ENCODE results near the gene ARL15.
"Not testable (repeated sequence)": the region's sequence is repeated elsewhere in the genome, so short reads cannot be mapped to it uniquely, and the experiment has no call there.

ARL15 gene

DNA sequence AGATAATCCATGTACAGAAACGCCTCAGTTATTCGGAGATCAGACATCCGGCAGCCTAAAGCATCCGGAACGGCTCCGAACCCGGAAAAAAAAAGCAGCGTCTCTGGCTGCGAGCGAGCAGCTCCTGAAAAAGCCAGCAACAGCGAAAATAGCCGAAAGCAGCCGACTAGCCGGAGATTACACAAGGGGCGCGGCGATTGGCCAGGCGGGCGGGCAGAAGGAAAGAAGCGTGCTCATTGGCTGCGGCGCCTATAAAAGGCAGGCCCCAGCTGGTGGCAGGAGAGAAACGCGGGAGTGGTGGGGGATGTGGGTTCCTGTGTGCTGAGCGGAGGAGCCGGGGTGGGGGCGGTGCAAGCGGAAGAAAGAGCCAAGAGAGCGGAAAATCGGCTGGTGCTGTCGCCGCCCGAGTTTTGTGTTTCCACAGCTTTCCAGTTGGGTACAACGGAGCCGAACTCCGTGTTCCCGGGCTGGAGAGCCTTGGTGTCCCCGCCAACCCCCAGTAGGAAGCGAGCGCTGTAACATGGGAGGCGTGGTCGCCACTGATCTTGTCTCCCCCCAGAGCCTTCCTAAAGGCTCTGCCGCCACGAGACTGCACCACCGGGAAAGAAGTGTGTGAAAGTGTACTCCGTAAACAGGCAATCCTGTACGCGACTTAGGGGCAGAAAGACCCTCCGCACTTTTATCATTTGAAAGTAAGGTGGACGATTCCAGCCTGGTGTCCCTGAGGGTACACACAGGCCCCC is at the start of gene ARL15:
TSS of gene ARL15 (minus strand) at position 141 of the 743 bp plus-strand sequence.
- DNase-seq, result peak; percentile 96

DNA sequence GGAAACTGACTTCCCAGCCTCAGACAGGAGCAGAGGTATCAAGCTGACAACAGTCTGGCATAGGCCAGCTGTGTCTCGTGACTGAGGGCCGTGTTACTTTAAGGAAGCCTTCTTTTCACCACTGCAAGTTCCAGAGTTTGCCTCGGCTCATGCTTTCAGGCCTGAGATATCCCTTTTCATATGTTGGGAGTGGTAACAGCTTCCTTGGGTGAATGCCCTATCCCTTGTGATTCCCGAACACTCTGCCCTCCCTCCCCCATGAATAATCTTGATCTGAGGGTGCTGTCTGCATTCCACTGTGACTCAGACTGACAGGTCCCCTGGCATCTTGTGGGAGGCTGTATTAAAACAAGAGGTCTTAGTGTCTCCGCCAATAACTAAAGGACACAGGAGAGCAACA is 49.7 kb upstream of the ARL15 start:
- DNase-seq, result no peak

DNA sequence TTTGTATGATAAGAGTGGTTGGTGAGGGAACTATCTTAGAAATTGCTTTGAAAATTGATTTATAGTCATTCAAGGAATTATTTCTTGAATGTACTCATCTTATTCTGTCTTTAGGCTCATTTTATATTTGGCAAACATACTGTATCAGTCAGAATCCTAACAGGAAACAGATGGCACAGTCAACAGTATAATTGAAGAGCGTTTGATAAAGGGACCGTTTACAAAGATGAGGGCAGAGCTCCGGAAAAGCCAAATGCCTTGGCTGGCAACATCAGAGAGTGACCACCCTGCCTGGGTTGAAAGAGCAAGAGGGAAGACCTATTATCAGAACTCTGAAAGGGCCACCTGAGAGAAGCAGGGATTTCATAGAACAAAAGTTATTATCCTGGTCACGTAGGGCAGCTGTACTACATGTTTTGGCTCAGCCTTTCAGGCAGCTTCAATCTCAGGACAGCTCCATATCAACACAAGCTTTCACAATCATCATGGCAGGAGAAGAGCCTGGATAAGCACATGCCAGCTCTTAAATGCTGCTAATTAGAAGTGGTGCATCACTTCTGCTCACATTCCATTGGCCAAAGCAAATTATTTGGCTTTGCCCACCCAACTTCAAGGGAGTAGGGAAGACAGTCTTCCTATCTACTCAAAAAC is 47.2 kb upstream of the ARL15 start:
- no peak for DNase-seq

DNA sequence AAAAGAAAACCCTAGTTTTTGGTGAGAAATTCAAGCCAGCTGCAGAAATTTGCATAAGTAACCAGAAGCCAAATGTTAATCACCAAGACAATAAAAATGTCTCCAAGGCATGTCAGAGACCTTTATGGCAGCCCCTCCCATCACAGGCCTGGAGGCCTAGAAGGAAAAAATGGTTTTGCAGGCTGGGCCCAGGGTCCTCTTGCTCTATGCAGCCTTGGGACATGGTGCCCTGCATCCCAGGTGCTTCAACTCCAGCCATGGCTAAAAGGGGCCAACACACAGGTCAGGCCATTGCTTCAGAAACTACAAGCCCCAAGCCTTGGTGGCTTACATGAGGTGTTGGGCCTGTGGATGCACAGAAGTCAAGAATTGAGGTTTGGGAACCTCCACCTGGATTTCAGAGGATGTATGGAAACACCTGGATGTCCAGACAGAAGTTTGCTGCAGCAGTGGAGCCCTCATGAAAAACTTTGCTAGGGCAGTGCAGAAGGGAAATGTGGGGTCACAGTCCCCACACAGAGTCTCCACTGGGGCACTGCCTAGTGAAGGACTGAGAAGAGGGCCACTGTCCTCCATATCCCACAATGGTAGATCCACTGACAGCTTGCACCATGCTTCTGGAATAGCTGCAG is 43.7 kb upstream of the ARL15 start:
- DNase-seq, result not testable (repeated sequence)

DNA sequence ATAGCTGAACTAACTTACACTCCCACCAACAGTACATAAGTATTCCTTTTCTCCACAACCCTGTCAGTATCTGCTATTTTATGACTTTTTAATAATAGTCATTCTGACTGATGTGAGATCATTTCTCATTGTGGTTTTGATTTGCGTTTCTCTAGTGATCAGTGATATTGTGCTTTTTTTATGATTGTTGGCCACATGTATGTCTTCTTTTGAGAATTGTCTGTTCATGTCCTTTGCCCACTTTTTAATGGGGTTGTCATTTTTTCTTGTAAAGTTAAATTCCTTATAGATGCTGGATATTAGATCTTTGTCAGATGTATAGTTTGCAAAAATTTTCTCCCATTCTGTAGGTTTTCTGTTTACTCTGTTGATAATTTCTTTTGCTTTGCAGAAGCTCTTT is 42.2 kb upstream of the ARL15 start:
- DNase-seq, result not testable (repeated sequence)

DNA sequence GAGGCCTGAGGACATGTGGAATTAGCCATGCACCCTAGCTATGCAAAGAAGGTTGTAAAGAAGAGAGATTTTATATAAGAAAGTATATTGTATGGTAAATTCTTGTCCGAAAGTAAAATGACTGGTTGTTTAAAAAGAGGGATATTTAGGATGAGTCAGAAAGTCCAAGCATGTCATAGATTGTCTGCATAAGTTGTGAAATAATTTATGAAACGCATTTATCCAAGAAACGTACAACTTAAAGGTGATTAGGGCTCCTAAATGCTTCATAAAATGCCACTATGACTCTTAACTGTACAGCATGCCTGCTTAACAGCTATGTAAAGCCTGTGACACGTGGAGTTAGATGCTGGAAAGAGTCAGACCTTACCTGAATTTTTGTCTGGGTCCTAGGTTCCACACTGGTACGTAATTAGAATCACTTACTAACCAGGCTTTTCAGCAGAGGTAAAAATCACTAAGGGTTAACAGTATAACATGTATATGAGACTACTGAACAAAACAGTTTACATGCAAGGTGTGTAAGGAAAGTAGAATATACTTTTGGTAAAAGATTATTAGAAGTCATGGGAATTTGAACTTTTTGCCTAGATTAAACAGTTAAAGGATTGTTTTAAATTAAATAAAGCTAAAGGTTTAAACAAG is 37.0 kb upstream of the ARL15 start:
- DNase-seq, result no peak

DNA sequence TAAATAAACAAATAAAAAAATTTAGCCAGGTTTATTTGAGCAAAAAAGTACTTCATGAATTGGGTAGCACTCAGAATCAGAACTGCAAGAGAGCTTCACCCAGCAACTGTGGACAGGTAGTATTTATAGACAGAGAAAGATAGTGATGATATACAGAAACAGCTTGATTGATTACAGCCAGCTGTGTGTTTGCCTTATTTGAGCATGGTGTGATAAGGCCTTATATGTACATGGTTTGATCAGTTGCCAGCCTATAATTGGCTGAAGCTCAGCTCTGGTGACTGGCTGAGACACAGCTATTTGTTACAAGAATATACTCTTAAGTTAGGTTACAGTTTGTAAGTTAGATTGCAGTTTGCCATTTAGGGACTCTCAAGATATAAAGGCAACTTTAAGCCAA is 34.3 kb upstream of the ARL15 start:
- DNase-seq, result no peak

DNA sequence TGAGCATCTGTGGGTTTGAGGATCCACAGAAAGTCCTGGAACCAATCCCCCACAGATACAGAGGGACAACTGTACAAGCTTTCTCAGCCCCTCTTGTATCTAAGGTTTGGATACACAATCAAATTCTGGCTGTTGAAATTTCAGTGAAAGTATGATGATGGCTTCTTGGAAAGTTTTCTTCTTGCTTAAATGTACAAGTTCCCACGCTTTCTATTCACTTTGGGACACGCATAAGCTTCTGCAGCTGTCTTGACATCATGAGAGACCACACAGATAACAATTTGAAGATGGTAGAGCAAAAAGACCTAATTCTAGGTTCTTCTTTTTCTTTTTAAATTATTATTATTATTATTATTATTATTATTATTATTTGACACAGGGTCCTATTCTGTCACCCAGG is 31.6 kb upstream of the ARL15 start:
- DNase-seq, result no peak

DNA sequence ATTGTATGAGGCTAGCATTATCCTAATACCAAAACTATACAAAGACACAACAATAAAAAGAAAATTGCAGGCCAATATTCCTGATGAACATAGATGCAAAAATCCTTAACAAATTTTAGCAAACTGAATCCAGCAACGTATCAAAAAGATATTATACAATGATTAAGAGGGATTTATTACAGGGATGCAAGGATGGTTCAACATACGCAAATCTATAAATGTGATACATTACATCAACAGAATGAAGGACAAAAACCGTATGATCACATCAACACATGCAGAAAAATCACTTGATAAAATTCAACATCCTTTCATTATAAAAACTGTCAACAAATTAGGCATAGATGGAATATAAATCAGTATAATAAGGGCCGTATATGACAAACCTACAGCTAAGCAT is 27.1 kb upstream of the ARL15 start:
- DNase-seq, result no peak

DNA sequence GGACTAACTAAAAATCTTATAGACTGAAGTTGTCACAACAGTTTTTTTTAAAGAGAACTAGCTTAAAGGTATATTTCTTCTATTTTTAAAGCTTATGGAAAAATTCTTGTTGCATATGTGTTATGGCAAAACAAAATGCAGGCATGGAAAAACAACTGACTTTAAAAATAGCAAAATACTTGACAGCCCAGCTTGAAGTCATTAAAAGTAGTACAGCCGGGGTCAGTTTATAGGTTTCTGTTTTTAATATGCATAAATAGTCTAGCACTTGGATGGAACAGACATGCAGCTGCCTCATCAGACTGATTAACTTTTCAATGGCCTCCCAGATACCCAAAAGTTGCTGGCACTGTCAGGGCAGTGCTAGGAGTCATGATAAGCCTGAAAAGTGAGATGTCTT is 22.3 kb upstream of the ARL15 start:
- no peak for DNase-seq

DNA sequence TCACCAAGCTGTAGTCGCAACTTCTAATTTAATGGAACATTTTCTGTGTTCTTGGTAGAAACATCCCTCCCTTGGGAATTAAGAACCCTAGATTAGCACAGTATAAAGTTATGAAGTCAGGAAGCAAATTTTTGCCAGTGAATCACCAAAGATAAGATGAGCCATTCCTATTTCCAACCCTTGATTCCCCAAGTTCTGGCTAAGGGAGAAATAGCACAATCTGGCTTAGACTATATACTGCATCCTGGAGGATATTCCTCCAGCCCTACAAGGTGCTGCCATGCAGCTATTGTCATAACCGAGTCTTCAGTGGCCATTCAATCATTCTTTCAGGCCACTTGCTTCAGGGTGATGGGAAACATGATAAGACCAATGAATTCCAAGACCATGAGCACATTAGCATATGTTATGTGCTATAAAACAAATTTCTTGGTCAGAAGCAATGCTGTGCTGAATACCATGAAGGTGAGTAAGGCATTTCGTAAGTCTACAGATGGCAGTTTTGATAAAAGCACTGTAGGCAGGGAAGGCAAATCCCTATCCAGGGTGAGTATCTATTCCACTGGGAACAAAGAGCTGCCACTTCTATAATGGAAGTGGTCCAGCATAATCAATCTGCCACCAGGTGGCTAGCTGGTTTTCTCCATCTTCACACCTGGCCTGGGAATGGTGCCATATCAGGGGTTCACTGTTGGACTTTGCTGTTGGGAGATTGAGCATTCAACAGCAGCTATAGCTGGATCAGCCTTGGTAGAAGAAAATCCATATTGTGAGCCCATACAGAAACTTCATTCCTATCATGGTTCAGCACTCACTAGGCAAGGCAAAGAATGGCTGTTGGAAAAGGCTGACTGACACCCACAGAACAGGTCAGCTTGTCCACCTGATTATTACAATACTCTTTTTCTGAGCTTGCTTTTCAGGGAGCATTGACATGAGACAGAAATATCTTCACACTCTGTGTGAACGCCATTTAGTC is 19.6 kb upstream of the ARL15 start:
- DNase-seq, result no peak

DNA sequence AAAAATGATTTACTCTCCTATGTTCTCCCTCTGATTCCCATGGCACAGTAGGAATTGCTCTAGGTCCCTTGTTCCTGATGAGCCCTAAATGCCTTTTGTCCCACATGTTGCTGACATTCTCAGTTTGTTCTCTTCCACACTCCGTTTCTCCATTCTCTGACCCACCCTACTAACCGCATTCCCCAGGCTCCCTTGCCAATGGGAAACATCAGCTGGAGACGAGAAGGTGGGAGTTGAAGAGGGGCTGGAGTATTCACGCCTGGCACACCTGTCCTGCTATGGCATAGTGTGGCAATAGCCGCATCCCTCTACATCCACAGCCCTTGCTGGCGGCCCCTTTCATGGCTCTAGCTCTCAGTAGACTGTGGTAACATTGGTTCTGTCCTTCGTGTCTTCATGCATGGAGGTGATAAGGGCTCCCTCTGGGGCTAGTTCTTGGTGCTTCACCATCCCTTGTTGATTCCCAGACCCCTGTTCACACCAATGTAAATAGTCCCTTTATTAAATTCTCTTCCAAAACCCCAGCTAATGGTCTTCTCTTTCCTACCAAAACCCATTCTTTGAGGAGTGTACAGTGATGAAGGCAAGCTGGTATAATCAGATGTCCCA is 16.4 kb upstream of the ARL15 start:
- no peak for DNase-seq

DNA sequence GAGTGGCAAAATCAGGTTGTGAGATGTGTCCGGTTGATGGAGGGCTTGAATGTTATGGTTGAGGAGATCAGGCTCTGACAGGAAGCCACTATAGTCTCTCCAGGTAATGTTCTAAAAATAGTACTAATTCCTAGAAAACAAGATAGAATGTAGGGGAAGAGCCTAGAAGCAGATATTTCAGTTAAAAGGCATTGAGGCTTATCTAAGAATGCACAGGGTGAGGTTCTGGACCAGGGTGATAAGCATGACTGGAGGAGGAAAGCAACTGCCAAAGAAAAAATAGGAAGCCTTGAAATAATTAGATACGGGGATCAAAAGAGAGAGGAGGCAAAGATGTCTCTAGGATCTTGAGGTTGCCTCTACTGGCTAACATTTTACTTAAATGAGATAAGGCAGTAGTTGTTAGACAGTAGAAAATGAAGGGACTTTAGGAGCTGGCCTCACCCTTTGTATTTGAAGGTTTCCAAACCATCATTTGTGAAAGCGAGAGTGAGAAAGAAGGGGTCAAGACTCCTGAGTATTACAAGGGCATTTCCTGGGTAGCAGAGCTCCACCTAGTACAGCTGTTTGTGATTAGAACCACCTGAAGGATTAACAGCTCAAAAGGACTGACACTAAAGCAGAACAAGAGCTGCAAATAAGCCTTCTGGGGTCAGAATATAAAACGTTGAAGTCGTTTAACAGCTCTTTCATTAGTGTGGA is 15.4 kb upstream of the ARL15 start:
- DNase-seq, result no peak

DNA sequence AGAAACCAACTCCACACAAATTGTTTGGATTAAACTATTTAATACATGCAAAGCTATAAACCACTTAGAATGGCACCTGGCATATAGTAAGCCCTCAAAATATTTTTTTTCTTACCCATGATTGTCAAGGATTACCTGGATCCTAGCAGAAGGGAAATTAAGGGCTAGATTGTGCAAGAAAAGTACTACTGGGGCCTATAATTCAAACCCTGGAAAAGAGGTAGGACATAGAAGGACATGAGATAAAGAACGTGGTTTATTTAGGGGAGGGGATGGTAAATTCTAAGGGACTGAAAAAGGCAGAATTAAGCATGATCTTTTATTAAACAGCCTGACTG is 14.9 kb upstream of the ARL15 start:
- DNase-seq, result no peak

DNA sequence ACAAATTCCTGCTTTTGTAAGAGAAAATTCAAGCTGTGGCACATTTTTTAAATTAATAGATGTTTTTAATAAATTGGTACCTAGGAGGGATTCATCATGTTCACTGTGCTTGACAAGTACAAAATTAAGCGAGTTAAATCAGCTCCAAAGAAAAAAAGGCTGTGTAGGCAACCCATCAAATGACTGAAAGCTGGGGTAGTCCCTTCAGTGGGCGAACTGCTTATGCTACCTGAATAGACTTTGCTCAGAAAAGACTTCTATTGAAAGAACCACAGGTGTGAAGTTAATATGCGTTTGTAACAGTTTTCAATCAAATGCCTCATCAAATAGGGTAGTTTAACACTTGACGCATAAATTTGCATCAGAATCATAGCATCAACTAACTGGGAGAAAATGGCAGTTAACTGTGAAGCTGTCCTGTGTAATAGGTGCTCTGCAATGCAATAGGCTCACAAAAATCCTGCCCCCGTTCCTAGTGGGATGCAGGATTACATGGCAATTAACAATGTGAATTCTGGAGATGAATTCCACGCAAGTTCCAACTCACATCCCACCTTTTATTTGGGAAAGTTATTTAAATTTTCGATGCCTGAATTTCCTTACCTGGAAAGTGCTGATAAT is 14.4 kb upstream of the ARL15 start:
- DNase-seq, result no peak

DNA sequence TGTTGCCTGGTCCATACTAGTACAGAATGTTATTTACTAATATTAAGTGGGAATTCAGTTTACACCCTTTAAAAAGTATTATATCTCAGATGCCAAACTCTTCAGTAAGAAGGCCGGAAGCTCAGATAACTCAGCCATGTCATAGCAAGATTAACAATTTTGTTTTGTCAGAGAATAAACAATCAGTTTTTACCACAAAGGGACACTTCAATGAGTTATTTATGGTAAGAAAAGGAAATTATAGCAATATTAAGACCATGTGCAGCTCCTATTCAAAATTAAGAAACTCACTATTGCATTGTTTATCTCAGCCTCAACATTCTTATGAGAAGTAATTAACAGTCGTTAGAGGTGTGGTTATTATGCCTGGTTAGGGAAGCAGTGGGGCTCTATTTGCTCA is 13.1 kb upstream of the ARL15 start:
- no peak for DNase-seq

DNA sequence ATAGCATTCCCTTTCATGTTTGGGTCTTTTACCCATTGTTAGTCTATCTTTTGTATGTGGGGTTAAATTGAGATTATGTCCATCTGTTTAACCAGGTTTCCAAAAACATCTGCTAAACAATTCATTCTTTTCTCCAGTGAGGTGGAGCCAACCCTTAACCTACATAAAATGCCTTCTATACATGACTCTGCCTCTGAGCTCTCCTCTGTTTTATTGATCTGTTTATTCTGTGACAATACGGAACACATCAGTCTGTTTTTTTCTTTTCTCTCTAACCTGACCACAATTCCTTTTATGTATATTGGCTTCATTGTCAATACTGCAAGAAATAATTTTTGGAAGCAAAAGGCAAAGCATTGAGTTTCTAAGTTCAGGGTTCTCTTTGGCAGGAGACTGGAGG is 9.9 kb upstream of the ARL15 start:
- no peak for DNase-seq

DNA sequence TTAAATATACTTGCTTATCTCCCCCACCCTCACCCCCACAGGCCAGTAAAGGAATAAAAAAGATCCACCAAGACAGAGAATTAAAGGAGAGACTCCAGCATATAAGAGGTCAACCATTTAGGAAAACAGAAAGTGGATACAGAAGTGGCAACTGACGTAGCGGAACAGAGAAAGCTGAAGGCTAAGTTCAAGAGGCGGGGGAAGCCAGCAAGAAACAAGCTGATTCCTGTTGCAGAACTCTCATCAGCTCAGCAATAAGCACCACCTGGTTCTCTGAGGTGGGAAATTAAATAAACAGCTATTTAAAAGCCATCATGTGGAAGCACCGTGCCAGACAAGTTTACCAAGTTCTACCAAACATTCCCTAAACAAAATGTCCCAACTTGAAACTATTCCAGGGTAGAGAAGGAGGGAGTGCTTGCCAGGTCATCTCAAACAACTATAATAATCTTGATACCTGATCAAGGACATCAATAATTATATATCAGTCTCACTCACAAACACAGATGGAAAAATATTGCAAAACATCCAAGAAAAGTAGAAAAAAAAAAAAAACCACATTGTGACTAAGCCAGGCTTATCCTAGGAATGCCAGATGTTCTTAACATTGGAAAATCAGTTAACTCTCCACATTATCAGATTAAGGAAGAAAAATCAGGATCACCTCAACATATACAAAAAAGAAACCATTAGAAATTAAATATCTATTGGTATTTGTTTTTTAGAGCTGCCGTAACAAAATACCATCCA is 7.3 kb upstream of the ARL15 start:
- DNase-seq, result no peak

DNA sequence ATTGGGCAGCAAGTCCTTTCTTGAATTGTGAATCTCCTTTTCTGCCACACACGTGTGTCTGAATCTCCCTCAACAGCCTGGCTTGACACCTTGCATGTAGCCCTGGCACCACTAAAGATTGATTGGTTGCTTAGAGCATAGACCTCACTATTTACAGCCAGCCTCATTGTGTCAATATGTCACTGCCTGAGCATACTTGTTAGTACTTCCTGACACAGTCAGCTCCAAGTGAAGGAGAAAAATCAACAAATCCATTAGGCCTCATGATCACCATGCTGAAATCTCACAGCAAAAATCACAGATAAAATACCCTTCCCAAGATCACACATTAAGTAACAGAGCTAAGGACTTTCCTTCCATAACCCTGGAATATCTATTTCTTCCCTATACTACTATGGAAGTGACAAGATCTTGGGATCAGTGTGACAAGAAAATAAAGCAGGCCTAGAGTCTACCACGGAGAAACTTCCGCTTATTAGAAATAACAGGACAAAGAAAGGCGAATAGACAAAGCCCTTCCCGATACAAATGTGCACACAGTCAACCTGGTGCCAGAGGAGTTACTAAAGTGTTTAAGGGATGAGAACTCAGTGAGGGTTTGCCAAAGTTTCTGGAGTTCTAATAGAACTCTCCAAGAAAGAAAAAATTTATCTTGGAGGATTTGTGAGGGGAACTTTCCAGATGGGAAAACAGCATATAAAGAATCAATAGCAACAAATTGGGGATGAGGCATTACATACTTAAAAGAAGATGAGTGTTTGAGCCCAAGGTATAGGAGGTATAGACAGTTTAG is 5.6 kb upstream of the ARL15 start:
- no peak for DNase-seq
